SKM-1 treated with dmso at 0.1 percent for 144 hours (cell line): Measurements from ENCODE around the gene C11orf91.
A peak's percentile ranks its signal among the peaks of the same experiment; 100 is the strongest.
"Not testable (repeated sequence)": the region's sequence is repeated elsewhere in the genome, so short reads cannot be mapped to it uniquely, and the experiment has no call there.

Source experiments
- DNase-seq: peaks from one replicate; lab custom pipeline; 2025; ENCODE audit not compliant: unreplicated experiment; lab: John Stamatoyannopoulos, UW

Gene C11orf91

DNA sequence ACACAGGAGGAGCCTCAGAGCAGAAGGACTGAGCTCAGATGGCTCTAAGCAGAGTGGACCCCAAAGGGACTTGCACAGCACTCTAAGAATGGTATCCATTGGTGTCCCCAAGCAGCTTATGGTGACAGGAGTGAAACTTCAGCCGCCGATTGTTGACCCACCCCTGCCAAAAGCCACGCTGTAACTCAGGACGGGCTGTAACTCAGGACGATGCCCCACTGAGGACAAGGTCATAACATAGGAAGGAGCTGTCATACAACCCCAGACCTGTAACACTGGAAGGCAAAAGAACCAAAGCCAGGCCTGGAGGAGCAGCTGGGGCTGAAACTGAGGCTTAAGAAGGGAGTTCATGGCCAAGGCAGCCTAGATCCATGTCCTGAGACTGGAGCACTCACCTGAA lies 21.4 kb upstream of the C11orf91 start:
- no peak for DNase-seq

DNA sequence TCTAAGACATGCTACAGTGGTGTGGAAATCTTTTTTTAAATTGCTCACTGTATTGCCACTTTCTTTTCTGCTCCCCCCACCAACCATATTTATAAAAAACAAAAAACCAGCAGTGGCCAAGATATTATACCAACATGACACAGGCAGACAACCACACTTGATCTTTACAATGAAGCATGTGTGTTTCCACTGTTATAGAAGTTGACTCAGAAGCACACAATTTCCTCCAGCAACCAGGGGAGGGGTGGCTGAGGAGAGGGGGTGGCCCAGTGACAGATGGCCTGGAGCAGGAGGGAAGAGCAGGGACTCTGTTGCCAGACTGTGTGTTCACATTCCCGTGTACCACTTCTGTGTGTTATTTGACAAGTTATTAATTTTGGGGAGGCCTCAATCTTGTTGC lies 20.8 kb upstream of the C11orf91 start:
- DNase-seq = no peak

DNA sequence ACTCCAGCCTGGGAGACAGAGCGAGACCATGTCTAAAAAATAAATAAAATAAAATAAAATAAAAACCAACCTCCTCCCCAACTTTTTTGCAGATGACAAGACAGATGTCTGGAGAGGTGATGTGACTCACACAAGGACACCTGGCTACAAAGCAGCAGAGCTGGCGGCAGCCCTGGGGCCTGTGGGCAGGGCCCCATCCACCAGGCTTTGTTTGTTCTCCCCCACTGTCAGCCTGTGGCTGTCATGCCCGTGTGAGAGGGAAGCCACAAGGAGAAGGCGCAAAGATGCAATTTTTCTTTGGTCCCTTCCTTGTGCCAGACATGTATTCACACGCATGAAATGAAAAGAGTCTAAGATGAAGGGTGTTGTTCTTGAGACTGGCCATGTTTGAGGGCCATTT lies 19.0 kb upstream of the C11orf91 start:
- DNase-seq = no peak

DNA sequence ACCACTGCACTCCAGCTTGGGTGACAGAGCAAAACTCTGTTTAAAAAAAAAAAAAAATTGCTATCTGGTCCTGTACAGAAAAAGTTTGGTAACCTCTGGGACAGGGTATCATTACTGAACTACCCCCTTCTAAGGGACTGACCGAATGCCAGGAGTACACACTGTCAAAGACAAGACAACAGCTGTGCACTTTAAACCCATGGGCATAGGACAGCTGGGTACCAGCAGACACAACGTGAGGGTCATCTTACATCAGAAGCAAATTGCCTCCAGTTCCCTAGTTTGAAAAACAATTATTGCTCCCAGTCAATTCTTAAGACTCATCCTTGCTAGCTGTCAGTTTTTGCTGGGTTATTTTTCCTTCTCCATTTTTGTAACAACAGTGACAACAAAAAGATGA lies 17.8 kb upstream of the C11orf91 start:
- no peak for DNase-seq

DNA sequence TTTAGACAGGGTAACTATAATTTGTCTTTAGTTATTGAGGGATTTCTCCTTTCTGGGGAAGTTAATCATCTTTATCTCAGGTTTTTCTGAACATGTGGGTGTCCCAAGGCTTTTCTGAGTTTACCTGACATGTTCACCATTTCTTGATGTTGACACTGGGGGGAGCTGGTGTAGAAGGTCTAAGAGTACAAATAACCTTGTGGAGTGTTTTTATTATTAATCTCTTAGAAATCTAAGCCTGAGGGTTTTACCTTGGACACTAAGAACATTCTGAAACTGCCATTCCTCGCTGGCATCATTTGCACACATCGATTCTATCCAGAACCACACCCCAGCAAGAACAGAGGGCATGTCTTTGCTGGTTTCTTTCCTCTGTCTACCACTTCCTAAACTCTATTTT lies 15.6 kb upstream of the C11orf91 start:
- no peak for DNase-seq

DNA sequence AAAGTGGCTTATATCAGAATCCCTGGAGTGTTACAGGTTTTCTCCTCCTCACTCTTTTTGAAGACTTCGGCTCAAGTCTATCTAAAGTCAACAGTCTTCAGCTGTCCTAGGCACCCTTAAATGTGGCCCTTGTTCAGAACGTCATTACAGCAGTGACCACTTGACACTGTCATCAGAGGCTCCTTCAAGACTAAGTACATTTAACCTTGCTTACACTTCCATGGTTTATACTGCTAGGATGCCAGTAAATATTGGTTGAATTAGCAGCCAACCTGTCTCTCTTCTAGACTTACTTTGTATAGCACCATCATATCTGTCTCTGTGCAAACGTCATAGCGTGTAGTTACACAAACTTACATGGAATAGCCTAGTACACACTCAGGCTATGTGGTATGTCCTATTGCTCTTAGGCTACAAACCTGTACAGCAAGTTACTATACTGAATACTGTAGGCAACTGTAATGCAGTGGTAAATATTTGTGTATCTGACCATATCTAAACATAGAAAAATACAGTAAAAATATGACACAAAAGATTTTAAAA lies 13.3 kb upstream of the C11orf91 start:
- DNase-seq = no peak

DNA sequence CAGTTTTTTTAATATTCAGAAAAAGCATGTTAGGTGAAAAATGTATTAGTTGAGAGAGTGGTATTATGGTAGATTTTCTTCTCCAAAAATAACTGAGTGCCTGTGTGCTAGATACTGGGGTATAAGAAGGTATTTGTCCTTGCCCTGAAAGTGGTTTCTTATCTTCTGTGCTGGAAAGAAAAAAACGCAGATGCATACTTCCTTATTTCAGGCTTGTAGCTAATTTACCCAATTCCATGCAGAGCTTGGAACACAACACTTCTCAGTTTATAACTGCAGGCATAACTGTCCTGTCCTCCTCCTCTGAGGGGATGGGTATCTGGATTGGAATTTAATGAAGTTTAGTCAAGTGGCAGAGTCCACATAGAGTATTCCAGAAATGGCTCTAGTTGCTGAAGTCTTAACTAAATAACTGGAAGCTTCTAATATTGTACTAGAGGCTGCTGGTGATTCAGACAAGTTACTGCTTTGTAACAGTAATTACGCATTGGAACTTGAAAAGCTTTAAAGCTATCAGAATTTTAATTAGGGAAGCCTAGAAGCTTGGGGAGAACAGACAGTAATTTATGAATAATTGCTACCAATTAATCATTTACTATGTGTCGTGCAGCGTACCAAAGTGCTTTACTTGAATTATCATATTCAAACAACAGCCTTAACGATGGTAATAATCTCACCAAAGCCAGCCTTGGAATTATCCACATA lies 12.7 kb upstream of the C11orf91 start:
- peak; percentile 16 for DNase-seq

DNA sequence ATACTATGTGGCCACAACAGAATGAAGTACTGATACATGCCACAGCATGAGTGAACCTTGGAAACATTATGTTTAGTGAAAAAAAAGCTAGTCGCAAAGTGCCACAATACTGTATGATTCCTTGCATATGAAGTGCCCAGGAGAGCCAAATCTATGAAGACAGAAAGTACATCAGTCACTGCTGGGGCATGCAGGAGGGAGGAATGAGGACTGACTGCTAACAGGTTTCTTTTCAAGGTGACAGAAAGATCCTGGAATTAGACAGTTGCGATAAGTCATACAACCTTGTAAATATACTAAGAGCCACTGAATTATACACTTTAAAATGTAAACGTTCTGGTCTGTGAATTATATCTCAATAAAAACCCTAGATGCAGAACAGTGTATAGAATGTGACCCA lies 11.8 kb upstream of the C11orf91 start:
- no peak for DNase-seq

DNA sequence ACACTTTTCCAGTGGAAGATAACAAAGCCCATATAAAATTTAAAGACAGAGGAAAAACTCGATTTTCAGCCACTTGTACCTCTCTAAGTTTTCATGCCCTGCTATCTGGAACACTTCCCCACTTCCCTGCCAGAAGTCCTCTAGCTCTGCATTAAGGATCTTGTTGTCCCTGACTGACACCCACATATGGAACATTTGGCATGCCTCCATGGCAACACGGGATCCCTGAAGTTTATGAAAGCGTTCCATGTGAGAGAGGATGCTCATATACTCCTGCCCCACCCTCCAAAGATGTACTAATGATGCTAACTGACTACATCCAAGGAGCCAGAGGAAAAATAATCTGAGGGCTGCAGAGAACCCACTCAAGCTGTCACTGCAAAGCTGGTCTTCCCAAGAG lies 8.8 kb upstream of the C11orf91 start:
- no peak for DNase-seq

DNA sequence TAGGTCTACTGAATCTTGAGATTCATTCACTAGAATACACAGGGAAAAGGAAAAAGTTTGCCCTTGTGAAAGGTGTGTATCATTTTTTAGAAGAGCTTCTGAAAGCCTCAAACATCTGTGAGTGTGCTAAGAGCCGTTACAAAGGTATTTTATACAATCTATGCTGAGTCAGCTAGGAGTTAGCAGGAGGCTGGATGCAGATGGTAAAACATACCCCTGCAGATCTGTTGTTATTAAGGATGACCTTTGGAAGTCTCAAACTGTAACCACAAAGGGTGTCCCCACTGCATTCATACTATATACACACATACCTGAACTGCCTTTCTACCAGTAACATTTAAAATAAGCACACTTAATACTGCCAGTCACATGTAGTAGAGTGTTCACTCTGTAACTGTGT lies 8.4 kb upstream of the C11orf91 start:
- no peak for DNase-seq

DNA sequence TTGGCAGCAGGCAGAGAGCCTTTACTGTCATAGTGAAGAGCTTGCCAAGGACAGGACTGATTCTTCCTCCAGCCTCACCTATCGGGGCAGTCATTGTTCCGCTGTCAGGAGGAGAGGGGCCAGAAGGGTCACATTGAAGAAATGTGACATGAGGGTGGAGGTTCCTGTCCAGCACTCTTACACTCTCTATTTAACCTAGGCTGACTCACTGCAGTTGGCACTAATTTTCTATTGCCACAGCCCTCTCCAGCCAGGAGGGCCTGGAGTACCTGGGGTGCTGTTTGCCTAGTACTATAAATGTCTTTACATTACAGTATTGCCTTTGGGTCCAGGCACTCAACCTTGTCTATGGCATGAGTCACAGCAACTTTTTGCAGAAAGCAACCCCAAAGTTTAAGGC lies 7.2 kb upstream of the C11orf91 start:
- DNase-seq = not testable (repeated sequence)

DNA sequence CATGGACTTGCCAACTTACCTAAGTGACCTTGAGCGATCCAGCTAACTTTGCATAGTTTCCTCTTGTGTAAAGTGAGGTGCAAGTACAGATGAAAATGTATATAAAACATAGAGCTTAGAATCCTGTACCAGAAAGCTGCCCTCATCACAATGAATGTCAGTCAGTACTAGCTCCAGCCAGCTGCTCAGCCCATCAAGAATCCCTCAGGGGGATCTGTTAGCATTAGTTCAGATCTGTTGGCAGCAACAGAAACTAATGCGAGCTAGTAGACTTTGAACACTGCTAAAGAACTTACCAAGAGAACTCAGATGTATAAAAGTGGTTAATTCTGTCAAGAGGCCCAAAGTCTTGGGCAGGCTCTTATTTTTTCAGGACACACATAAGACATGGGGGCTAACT lies 6.3 kb upstream of the C11orf91 start:
- DNase-seq = no peak

DNA sequence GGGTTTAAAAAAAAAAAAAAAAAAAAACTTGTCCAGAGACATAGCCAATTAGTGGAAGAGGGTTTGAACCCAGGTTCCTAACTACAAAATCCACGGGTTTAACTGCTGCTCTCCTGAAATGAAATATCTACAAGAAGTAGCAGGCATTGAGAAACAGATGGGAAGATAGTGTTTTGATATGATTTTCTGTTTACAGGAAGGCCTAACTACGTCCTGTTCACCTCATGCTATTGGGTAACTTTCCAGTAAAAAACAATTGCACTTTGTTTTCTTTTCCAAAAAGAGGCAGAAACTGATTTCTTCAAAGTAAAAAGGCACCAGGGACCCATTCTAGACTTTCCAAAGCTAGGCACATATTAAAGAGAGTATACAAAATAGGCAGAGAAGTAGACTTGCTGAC lies 5.9 kb upstream of the C11orf91 start:
- no peak for DNase-seq

DNA sequence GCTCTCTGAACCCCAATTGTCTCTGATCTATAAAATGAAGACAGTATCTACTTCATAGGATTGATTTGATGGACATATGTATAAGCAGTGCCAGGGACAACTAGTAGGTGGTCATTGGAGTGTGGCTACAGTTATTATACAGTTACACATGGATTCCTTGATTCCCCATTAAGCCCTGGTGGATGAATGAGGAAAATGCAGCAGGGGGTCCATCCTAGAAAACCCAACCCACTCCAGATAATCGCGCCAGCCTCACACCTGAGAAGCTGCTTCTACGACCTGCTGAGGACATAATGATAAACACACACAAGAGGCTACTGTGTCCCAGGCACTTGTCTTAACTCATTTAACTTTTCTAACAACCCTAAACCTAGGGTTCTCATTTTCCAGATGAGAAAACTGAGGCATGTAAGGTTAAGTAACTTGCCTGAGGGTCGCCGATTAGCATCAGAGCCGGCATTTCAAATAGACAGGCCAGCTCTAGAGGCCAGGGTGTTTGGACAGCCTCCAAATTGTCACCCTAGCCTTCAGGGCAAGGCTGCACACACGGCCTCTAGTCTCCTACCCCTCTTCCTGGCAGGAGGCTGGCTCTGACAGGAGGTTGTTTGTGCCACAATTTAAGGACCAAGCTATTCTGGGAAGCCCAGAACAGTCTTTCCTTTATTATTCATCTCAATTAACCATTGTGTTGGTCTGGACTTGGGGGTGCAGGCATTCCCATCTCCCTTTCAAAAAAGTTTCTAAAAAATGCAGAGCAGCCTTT lies 3.8 kb upstream of the C11orf91 start:
- DNase-seq = no peak

DNA sequence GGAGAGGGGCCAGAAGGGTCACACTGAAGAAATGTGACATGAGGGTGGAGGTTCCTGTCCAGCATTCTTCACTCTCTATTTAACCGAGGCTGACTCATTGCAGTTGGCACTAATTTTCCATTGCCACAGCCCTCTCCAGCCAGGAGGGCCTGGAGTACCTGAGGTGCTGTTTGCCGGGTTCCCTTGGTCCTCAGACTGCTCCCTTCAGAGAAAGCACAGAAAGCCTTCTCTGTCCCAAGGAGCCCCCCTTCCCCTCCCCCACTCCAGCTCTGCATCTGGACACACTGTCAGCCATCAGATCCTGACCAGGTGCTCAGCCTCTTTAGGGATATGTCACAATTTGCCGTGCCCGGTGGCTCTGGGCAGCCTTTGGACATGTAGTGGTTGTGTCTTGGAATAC lies 3.2 kb upstream of the C11orf91 start:
- DNase-seq = no peak

DNA sequence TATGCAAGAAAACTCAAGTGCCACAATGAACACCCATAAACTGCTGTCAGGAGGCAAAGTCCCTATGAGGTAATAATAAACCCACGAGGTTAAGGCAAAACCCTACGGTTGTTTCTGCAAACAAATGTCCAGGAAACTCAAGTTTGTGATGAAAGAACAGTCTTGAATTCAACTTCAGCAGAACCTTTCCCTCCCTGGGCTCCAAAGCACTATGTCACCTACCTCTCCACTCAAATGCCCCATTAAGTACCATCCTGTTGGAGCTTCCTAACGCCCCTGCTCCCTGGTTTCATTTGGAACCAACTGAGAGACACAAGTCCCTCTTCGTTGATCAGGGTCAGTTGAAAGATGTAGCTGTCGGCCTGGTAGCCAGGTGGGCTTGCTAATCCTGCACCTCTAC lies 2.6 kb upstream of the C11orf91 start:
- DNase-seq = no peak

DNA sequence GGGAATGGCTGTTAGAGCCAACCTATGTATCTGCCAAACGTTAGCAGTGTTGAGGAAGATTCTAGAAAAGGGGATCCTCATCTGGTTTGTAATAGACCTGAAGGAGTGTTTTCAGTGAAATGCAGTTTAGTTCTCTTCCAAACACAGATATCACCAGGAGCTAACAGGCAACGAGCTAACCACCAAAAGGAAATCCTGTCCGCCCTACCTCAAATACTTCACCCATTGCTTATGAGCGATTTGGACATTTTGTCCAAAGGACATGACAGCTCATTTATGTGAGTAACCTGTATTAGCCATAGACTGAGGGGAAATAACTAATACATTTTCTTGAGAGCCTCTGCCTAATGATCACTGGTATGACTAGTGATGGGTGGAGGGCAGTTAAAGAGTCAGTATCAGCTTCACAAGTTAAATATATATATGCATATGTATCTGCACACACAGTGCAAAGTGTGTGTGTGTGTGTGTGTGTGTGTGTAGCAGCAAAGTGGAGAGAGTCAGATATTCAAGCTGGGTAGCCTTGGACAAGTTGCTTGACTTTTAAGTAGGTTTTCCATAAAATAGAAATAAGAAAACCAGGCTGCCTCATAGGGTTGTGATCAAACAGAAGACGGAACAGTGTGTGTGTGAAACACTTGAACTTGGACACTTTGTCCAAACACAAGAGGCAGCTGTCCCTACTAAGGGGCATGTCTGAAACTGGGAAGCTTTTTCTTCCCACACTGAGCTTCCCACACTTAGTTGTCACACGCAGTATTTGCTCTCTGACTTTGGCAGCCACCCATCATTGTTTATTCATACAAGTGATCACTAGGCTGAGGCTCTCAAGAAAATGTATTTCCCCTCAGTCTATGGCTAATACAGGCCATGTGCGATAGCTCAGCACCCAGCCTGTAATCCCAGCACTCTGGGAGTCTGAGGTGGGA lies 940 bp upstream of the C11orf91 start:
- no peak for DNase-seq

DNA sequence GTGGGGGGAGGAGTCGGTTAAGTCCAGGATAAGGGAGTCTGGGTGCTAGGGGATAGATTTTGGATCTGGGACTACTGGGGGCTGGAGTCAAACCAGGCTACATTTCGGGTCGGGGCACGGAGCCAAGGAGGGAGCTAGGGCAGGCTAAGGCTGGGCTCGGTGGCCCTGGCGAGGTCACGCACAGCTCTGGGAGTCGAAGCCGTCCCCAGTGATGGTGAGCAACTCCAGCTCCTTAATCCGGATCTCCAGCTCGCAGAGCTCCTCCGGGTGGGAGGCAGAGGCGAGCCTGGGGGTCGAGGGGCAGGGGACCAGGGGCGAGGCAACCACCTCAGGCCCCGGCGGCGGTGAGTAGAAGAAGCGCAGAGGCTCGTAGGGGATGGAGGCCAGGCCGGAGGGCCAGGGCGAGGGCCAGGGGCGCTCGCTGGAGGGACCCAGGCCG lies 544 bp downstream of the C11orf91 start:
- DNase-seq = no peak

DNA sequence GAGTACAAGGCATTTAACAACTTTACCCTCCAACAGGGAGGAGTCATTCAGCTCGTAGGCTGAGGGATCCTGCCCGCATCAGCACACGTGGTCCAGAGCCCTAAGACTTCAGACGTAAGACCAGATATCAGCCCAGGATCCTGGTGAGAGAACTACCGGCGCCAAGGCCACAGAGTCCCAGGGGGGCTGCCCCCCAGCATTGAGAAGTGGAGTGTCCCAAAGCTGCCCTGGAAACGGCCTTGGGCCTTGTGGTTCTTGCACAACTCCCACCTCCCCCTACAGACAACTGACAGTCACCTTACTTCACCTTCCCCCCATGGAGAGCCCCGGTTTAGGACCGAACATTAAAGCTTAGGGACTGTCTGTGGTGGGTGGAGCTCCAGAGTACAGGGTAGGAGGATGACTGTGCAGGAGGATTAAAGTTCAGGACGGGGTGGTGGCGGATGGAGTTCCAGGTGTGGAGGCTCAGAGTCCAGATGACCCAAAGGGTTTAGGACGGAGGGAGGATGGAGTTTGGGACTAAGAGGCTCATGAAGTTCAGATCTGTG lies 1.0 kb downstream of the C11orf91 start:
- peak; percentile 57 for DNase-seq

DNA sequence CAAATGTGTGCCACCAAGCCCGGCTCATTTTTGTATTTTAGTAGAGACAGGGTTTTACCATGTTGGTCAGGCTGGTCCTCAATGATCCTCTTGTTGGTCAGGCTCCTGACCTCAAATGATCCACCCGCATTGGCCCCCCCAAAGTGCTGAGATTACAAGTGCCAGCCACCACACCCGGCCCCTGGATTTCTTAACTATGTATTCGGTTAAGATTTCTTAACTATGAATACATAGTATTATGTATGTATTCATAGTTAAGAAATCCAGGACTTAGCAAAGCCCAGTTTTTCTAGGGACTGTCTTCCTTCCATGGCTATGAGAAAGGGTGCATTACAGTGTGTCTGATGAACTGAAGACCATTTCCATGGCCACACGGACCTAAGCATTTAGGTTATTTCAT lies 1.7 kb downstream of the C11orf91 start:
- no peak for DNase-seq

DNA sequence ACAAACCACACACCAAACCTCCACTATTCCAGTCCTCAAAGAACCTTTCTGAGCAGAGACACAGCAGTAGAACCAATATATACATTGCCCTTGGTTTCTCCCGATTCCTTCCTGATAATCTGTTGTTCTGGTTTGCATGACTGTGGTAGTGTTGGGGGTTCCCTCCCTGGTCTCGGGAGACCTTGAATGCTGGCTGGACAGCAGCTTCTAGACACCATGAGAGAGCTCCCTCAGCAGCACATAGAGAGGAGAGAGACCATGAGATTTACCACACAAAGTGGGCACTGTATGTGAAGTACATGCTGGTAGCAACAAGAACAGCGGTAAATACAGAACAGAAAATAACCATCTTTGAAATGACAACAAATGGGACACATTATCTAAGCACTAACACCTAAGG lies 2.6 kb downstream of the C11orf91 start:
- no peak for DNase-seq
